NCI-H524 treated with DMSO at 0.1 percent for 48 hours (cell line): ENCODE measurements around the gene PIK3C2G.

ENCODE experiments used
- DNase-seq: peaks from one replicate; lab custom pipeline; 2025; lab: John Stamatoyannopoulos, UW

PIK3C2G gene

GRCh38 chr12:18345021-18345735 is 83.9 kb downstream of the PIK3C2G start:
- DNase-seq = no peak

GRCh38 chr12:18352312-18352711 is 91.0 kb downstream of the PIK3C2G start:
- no peak for DNase-seq

- no peak for DNase-seq
Measured at GRCh38 chr12:18355429-18355828, 94.1 kb downstream of the PIK3C2G start.

GRCh38 chr12:18358077-18358476 is 96.8 kb downstream of the PIK3C2G start:
- no peak for DNase-seq

- no peak for DNase-seq
Measured at GRCh38 chr12:18358930-18359329, 97.6 kb downstream of the PIK3C2G start.

GRCh38 chr12:18361433-18361832 is 100.1 kb downstream of the PIK3C2G start:
- no peak for DNase-seq

GRCh38 chr12:18363321-18363720 is 102.0 kb downstream of the PIK3C2G start:
- DNase-seq = no peak

- no peak for DNase-seq
Measured at GRCh38 chr12:18368594-18368993, 107.3 kb downstream of the PIK3C2G start.

- no peak for DNase-seq
Measured at GRCh38 chr12:18373181-18373580, 111.9 kb downstream of the PIK3C2G start.

- no peak for DNase-seq
Measured at GRCh38 chr12:18375131-18375530, 113.8 kb downstream of the PIK3C2G start.

- DNase-seq = no peak
Measured at GRCh38 chr12:18375583-18375982, 114.3 kb downstream of the PIK3C2G start.

GRCh38 chr12:18382236-18382885 is 121.0 kb downstream of the PIK3C2G start:
- no peak for DNase-seq

- DNase-seq = no peak
Measured at GRCh38 chr12:18383203-18383602, 121.9 kb downstream of the PIK3C2G start.

GRCh38 chr12:18387706-18388105 is 126.4 kb downstream of the PIK3C2G start:
- DNase-seq = no peak

GRCh38 chr12:18389820-18390219 is 128.5 kb downstream of the PIK3C2G start:
- no peak for DNase-seq

- DNase-seq = no peak
Measured at GRCh38 chr12:18391151-18391550, 129.8 kb downstream of the PIK3C2G start.

GRCh38 chr12:18394742-18395141 is 133.4 kb downstream of the PIK3C2G start:
- no peak for DNase-seq

GRCh38 chr12:18400186-18400585 is 138.9 kb downstream of the PIK3C2G start:
- DNase-seq = no peak

GRCh38 chr12:18402872-18403611 is 141.7 kb downstream of the PIK3C2G start:
- no peak for DNase-seq

- no peak for DNase-seq
Measured at GRCh38 chr12:18411453-18411852, 150.1 kb downstream of the PIK3C2G start.

GRCh38 chr12:18414671-18415070 is 153.4 kb downstream of the PIK3C2G start:
- DNase-seq = no peak

GRCh38 chr12:18415227-18415626 is 153.9 kb downstream of the PIK3C2G start:
- no peak for DNase-seq

GRCh38 chr12:18416412-18416811 is 155.1 kb downstream of the PIK3C2G start:
- DNase-seq = no peak
